Panc1 (cell line): ENCODE results near the gene FLYWCH2. TPM values are rescaled to one million over a fixed set of nuclear protein-coding genes. Genes with fewer than 3 reads are reported as not detected.
A peak's percentile ranks its signal among the peaks of the same experiment; 100 is the strongest.

Experiments used
- ATAC-seq: fragments of 200-7000 bp; cut with Tn5 transposase; 2 replicates; pipeline ENCODE4 v1.9.1; 2020; ENCODE audit warnings: mild to moderate bottlenecking, moderate library complexity
- BruUV-seq: library from RNA; stranded (reverse); fragments of 400-500 nt; replicated peaks from 2 replicates; lab custom pipeline; 2021; lab: Mats Ljungman, UMichigan
- CTCF ChIA-PET: fragments of 300-600 bp; sonication (Branson Sonifier 250); formaldehyde crosslinking; loops from one replicate; lab custom pipeline; 2022; ENCODE audit warnings: antibody characterized with exemption; lab: Charles Lee
- POLR2A ChIA-PET: fragments of 300-600 bp; sonication (Branson Sonifier 250); formaldehyde crosslinking; loops from one replicate; lab custom pipeline; 2022; ENCODE audit warnings: antibody characterized with exemption; lab: Charles Lee
- DNase-seq: peaks from one replicate; pipeline ENCODE4 v3.0.0-alpha.2; 2010; ENCODE audit warnings: low read depth, low spot score
- H3K27ac ChIP-seq: 2 replicates; pipeline ENCODE4 v1.5.1; 2011; ENCODE audit warnings: mild to moderate bottlenecking, low read length, inconsistent platforms
- H3K27me3 ChIP-seq: fragments of 200-500 bp; sonication (Bioruptor generic); 2 replicates; pipeline ENCODE4 v1.6.0; 2014; ENCODE audit warnings: low read length, inconsistent platforms; ENCODE audit not compliant: control insufficient read depth, insufficient read depth
- H3K36me3 ChIP-seq: fragments of 200-500 bp; sonication (Bioruptor generic); 2 replicates; pipeline ENCODE4 v1.5.1; 2014; ENCODE audit warnings: inconsistent platforms, mild to moderate bottlenecking, low read length, moderate library complexity; ENCODE audit not compliant: control insufficient read depth, insufficient read depth
- H3K4me1 ChIP-seq: 2 replicates; pipeline ENCODE4 v1.5.1; 2011; ENCODE audit warnings: inconsistent platforms, mild to moderate bottlenecking, low read length, moderate library complexity; ENCODE audit not compliant: control insufficient read depth, insufficient read depth
- H3K4me3 ChIP-seq, 2 experiments: 2 replicates each; pipeline ENCODE4 v1.5.1; 2011 to 2012; ENCODE audit warnings: low read depth in 2 of 2, low read length in 2 of 2, mild to moderate bottlenecking in 2 of 2, inconsistent platforms in 1 of 2, moderate library complexity in 1 of 2
- H3K9me3 ChIP-seq: fragments of 200-500 bp; sonication (Bioruptor generic); 2 replicates; pipeline ENCODE4 v1.5.1; 2014; ENCODE audit warnings: low read depth, mild to moderate bottlenecking, inconsistent platforms, low read length, moderate library complexity; ENCODE audit not compliant: control insufficient read depth, insufficient read depth
- POLR2AphosphoS5 ChIP-seq: IDR thresholded peaks from 2 replicates; pipeline ENCODE4 v1.6.1; 2012; ENCODE audit warnings: mild to moderate bottlenecking, low read depth, low read length, moderate library complexity
- SIN3A ChIP-seq: IDR thresholded peaks from 2 replicates; pipeline ENCODE4 v1.6.1; 2012; ENCODE audit warnings: low read depth, mild to moderate bottlenecking, low read length, moderate library complexity, borderline replicate concordance; ENCODE audit not compliant: insufficient read depth
- TCF7L2 ChIP-seq: IDR thresholded peaks from 2 replicates; pipeline ENCODE4 v1.6.1; 2011; ENCODE audit warnings: mild to moderate bottlenecking, low read depth, low read length, inconsistent platforms
- in situ Hi-C: cut with HindIII; loops from 2 replicates; pipeline ENCODE4 v1.10.0; 2016; ENCODE audit warnings: low sequenced_read_pairs, low pct_unique_long_range_greater_than_20kb
- intact Hi-C: fragments of 100-400 bp; cut with micrococcal nuclease; formaldehyde crosslinking; loops from one replicate; pipeline ENCODE4 v1.10.0; 2022; ENCODE audit not compliant: unreplicated experiment
- total RNA-seq: library from RNA; stranded (reverse); gene quantifications from one replicate; pipeline ENCODE4 v1.2.1, GENCODE V29; 2021; ENCODE audit not compliant: unreplicated experiment
- TF ChIP-seq, protein P1 (sequence below), 2 experiments: IDR thresholded peaks; 2 replicates each; pipeline ENCODE4 v1.6.1; 2011 to 2012; ENCODE audit warnings: low read depth in 2 of 2, control low read depth in 1 of 2, low read length in 1 of 2, mild to moderate bottlenecking in 1 of 2, moderate library complexity in 1 of 2; ENCODE audit not compliant: insufficient read depth in 1 of 2
- TF ChIP-seq, protein P2 (sequence below): fragments of 450-650 bp; IDR thresholded peaks from 2 replicates; pipeline ENCODE4 v1.5.1; 2017; ENCODE audit warnings: mild to moderate bottlenecking

The FLYWCH2 gene
- total RNA-seq, 1 experiment from 2014 or later: 77.3 TPM

DNA sequence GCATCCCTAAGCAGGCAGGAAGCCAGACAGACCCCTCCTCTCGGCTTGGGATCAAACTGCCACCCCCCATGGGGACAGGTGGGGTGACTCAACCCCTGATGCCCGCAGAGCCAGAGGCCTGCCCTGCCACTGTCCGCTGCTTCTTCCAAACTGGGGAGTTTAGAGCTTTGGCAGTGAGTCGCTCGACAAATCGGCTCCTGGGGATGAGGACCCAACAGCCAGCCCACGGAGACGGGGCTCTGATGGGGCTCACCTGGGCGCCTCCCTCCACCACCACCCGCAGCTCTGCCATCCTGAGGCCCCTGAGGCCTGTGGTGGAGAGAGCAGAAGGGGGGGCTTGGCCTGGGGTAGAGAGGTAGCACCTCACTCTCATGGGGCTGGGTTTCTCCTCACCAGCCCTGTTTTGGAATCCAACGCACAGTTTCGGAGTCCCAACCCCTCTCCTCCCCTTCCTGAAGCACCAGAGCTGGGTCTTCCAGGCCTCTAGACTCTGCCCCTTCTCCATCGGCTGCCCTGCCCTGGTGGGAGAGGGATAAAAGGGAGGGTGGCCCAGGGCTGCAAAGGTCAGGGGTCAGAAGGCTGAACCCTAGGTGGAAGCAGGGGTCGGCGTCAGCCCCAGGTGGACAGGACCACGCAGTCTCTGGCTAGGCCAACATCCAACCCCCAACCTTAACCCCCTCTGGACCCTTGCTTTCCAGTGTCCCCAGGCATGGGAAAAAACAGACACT lies 30.8 kb upstream of the FLYWCH2 start:
- H3K36me3 ChIP-seq: no peaks in the 10 kb centered on the region
- no peak overlapping the region for H3K4me3 ChIP-seq
- H3K9me3 ChIP-seq: no peaks in the 10 kb centered on the region; the same call in 1 of the 2 replicates
- ChIA-PET CTCF (no interaction called here), POLR2A (no interaction called here)
- no peak for TF ChIP-seq SIN3A
- TF ChIP-seq, protein P1, sequence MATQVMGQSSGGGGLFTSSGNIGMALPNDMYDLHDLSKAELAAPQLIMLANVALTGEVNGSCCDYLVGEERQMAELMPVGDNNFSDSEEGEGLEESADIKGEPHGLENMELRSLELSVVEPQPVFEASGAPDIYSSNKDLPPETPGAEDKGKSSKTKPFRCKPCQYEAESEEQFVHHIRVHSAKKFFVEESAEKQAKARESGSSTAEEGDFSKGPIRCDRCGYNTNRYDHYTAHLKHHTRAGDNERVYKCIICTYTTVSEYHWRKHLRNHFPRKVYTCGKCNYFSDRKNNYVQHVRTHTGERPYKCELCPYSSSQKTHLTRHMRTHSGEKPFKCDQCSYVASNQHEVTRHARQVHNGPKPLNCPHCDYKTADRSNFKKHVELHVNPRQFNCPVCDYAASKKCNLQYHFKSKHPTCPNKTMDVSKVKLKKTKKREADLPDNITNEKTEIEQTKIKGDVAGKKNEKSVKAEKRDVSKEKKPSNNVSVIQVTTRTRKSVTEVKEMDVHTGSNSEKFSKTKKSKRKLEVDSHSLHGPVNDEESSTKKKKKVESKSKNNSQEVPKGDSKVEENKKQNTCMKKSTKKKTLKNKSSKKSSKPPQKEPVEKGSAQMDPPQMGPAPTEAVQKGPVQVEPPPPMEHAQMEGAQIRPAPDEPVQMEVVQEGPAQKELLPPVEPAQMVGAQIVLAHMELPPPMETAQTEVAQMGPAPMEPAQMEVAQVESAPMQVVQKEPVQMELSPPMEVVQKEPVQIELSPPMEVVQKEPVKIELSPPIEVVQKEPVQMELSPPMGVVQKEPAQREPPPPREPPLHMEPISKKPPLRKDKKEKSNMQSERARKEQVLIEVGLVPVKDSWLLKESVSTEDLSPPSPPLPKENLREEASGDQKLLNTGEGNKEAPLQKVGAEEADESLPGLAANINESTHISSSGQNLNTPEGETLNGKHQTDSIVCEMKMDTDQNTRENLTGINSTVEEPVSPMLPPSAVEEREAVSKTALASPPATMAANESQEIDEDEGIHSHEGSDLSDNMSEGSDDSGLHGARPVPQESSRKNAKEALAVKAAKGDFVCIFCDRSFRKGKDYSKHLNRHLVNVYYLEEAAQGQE (IDR thresholded peaks at IDR 0.05; ENCODE audit: insufficient read depth in 1 of 2, low read depth in 2 of 2, low read length in 1 of 2): no peak
- TF ChIP-seq TCF7L2: no peak
- TF ChIP-seq, protein P2, sequence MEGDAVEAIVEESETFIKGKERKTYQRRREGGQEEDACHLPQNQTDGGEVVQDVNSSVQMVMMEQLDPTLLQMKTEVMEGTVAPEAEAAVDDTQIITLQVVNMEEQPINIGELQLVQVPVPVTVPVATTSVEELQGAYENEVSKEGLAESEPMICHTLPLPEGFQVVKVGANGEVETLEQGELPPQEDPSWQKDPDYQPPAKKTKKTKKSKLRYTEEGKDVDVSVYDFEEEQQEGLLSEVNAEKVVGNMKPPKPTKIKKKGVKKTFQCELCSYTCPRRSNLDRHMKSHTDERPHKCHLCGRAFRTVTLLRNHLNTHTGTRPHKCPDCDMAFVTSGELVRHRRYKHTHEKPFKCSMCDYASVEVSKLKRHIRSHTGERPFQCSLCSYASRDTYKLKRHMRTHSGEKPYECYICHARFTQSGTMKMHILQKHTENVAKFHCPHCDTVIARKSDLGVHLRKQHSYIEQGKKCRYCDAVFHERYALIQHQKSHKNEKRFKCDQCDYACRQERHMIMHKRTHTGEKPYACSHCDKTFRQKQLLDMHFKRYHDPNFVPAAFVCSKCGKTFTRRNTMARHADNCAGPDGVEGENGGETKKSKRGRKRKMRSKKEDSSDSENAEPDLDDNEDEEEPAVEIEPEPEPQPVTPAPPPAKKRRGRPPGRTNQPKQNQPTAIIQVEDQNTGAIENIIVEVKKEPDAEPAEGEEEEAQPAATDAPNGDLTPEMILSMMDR: no peak
- TF ChIP-seq POLR2AphosphoS5: no peak
- H3K27me3 ChIP-seq: no peaks in the 10 kb centered on the region
- in situ Hi-C loops: no loop called here
- DNase-seq (no peak), ATAC-seq (no peak)
- intact Hi-C loops: no loop called here
- peak overlapping the region; percentile 60 for H3K27ac ChIP-seq
- no TSS peak for BruUV-seq
- peaks cover 29% of the 10 kb centered on the region for H3K4me1 ChIP-seq

DNA sequence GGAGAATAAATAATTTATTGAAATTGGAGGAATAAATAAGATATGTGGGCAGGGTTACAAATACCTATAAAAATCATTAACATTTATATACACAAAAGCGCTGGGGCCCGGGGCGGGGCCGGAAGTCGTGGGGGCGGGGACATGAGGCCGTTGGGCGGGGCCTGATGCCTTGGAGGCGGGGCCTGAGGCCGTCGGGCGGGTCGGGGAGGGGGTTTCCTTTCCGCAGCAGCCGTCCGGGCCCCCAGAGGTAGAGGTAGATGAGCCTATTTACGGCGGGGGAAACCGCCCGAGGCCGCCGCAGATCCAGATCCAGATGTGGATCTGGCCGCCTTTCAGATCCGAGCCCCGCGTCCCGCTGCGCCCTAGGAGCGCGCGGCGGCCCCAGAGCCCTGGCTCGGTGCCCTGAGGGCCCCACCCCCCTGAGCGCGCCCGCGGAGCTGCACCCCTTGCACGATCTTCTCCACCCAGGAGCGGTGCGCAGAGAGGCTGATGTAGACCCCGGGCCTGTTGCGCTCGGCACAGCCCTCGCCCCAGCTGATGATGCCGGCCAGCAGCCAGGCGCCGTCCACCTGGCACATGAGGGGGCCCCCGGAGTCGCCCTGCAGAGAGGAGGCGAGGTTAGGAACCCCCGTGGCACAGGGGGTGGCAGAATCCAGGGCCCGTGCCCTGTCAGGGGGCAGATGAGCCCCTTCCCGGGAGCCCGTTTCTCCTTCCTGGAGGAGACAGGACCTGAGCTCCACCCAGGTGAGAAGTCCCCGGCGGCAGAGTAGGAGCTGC lies 30.1 kb upstream of the FLYWCH2 start:
- CTCF ChIA-PET: no interaction called here
- Histone ChIP-seq H3K27ac (peak overlapping the region; percentile 70; the same call in 1 of the 2 replicates), H3K4me1 (peaks cover 24% of the 10 kb centered on the region), H3K36me3 (no peaks in the 10 kb centered on the region), H3K27me3 (no peaks in the 10 kb centered on the region), H3K4me3 (no peak overlapping the region), H3K9me3 (no peaks in the 10 kb centered on the region; the same call in 1 of the 2 replicates)
- POLR2A ChIA-PET: no interaction called here
- no peak for DNase-seq
- intact Hi-C loops: no loop called here
- in situ Hi-C loops: no loop called here
- BruUV-seq: no TSS peak
- ATAC-seq: no peak
- no peak for TF ChIP-seq TCF7L2
- TF ChIP-seq, protein P1 (IDR thresholded peaks at IDR 0.05; ENCODE audit: insufficient read depth in 1 of 2, low read depth in 2 of 2, low read length in 1 of 2): no peak
- no peak for TF ChIP-seq POLR2AphosphoS5
- TF ChIP-seq, protein P2: no peak
- TF ChIP-seq SIN3A: no peak
